MM.1S (cell line): ENCODE data around the gene HES5.

Experiments
- CTCF ChIP-seq: fragments of 300-600 bp; sonication (generic); IDR thresholded peaks from 2 replicates; pipeline ENCODE4 v1.5.1; 2016; ENCODE audit warnings: antibody characterized with exemption, low read length, mixed read lengths
- EZH2 ChIP-seq: fragments of 300-600 bp; sonication (generic); optimal IDR thresholded peaks from 2 replicates; pipeline ENCODE3; 2017; ENCODE audit warnings: low read depth, mild to moderate bottlenecking, antibody characterized with exemption, low read length, mixed read lengths
- EZH2phosphoT487 ChIP-seq: fragments of 300-600 bp; sonication (generic); IDR thresholded peaks from 2 replicates; pipeline ENCODE4 v1.6.1; 2018; ENCODE audit warnings: antibody characterized with exemption, low read length

GRCh38 chr1:2564815-2565374, 34.8 kb upstream of the HES5 start:
- no peak for TF ChIP-seq CTCF
- no peak for TF ChIP-seq EZH2phosphoT487
- TF ChIP-seq EZH2: no peak
